ENCODE results near the gene PLCD1. TPM values are rescaled to one million over a fixed set of nuclear protein-coding genes. Genes with fewer than 3 reads are reported as not detected.

Gene PLCD1
- total RNA-seq, 2 experiments from 2014 or later = 7.7 to 10.4 TPM

DNA sequence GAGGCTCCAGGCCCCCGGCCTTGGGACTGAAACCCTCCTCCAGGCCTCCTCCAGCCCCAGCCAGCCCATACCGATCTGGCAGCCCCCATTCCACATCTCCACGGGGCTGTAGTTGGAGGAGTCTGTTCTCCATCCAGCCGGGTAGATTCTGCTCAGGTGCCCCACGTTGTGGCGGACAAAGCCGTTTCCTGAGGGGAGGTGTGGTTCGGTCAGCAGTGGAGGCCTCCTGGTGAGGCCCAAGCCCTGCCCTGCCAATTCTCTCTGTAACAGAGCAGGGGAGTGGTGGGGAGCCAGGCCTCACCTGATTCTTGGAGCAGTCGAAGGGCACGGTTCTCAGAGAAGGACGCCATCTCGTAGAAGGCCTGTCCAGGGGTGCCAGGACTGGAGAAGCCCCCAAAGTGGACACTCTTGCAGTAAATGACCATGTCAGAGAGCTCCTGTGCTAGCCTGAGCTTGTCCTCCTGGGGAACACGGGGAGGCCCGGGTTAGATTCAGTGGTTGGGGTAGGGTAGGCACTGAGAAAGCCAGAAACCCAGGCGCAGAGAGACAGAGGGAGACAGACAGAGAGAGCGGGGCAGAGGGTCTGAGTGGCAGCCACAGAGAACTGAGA is 20.4 kb downstream of the PLCD1 start:
- BruUV-seq (replicated peaks) = no TSS peak
- Histone ChIP-seq H3K4me1 (ENCODE audit: insufficient read depth, low read length, poor library complexity, severe bottlenecking) (no peaks in the 10 kb centered on the region), H3K9me3 (ENCODE audit: low read length) (no peaks in the 10 kb centered on the region), H4K20me1 (ENCODE audit: insufficient read depth, low read length) (no peaks in the 10 kb centered on the region), H3K4me2 (ENCODE audit: low read length) (no peak overlapping the region), H3K9me2 (ENCODE audit: insufficient read depth, low read length) (no peaks in the 10 kb centered on the region), H2AFZ (ENCODE audit: low read length) (no peak overlapping the region), H3K4me3 (ENCODE audit: low read depth, low read length, poor library complexity, severe bottlenecking) (no peak overlapping the region), H3K79me2 (ENCODE audit: insufficient read depth, low read depth, low read length) (no peaks in the 10 kb centered on the region), H3K36me3 (ENCODE audit: insufficient read depth, low read length) (peaks cover 7% of the 10 kb centered on the region), H3K27ac (ENCODE audit: low read depth, low read length, poor library complexity, severe bottlenecking) (no peak overlapping the region)
- POLR2A ChIA-PET = no interaction called here
- no peak for DNase-seq (ENCODE audit: low spot score)
- intact Hi-C loops (cut with micrococcal nuclease; ENCODE audit: unreplicated experiment) = no loop called here
- CTCF ChIA-PET (ENCODE audit: unreplicated experiment) = no interaction called here
- TF ChIP-seq EZH2phosphoT487 (IDR thresholded peaks at IDR 0.05; ENCODE audit: borderline replicate concordance, low read depth, low read length) = no peak
- TF ChIP-seq, protein P1, sequence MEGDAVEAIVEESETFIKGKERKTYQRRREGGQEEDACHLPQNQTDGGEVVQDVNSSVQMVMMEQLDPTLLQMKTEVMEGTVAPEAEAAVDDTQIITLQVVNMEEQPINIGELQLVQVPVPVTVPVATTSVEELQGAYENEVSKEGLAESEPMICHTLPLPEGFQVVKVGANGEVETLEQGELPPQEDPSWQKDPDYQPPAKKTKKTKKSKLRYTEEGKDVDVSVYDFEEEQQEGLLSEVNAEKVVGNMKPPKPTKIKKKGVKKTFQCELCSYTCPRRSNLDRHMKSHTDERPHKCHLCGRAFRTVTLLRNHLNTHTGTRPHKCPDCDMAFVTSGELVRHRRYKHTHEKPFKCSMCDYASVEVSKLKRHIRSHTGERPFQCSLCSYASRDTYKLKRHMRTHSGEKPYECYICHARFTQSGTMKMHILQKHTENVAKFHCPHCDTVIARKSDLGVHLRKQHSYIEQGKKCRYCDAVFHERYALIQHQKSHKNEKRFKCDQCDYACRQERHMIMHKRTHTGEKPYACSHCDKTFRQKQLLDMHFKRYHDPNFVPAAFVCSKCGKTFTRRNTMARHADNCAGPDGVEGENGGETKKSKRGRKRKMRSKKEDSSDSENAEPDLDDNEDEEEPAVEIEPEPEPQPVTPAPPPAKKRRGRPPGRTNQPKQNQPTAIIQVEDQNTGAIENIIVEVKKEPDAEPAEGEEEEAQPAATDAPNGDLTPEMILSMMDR (conservative IDR thresholded peaks at IDR 0.05; ENCODE audit: low read length) = no peak

DNA sequence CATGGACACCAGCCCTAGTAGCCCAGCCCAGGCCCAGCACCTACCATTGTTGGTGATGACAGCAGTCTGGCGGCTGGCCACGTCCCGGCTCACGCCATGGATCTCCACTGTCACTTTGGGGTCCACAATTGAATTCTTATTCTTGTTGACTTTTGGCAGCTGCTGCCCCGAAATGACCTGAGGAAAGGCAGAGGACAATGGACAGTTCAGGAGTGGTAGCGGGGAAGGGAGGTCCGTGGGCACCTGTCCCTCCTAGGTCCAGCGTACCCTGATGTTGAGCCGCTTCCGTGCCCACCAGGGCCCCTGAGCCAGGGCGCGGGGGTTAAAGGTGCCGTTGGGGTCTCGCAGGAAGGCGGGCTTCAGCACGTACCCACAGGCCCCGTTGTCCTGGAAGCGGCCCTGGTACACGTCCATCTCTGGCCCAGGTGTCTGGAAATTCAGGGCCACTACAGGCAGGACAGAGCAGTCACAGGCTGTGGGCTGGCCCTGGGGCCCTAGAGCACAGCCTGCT is 21.2 kb downstream of the PLCD1 start:
- no peaks in the 10 kb centered on the region for H3K4me1 ChIP-seq (ENCODE audit: insufficient read depth, low read length, poor library complexity, severe bottlenecking)
- H3K27ac ChIP-seq (ENCODE audit: low read depth, low read length, poor library complexity, severe bottlenecking) = no peak overlapping the region
- CTCF ChIA-PET (ENCODE audit: unreplicated experiment) = no interaction called here
- no peak for DNase-seq (ENCODE audit: low spot score)
- TF ChIP-seq, protein P1 (conservative IDR thresholded peaks at IDR 0.05; ENCODE audit: low read length) = no peak
- no peak for TF ChIP-seq EZH2phosphoT487 (IDR thresholded peaks at IDR 0.05; ENCODE audit: borderline replicate concordance, low read depth, low read length)
- H3K9me3 ChIP-seq (ENCODE audit: low read length) = no peaks in the 10 kb centered on the region
- H3K9me2 ChIP-seq (ENCODE audit: insufficient read depth, low read length) = no peaks in the 10 kb centered on the region
- no peak overlapping the region for H3K4me2 ChIP-seq (ENCODE audit: low read length)
- no peak overlapping the region for H3K4me3 ChIP-seq (ENCODE audit: low read depth, low read length, poor library complexity, severe bottlenecking)
- POLR2A ChIA-PET = no interaction called here
- H3K36me3 ChIP-seq (ENCODE audit: insufficient read depth, low read length) = peaks cover 12% of the 10 kb centered on the region
- H4K20me1 ChIP-seq (ENCODE audit: insufficient read depth, low read length) = no peaks in the 10 kb centered on the region
- H2AFZ ChIP-seq (ENCODE audit: low read length) = no peak overlapping the region
- intact Hi-C loops (cut with micrococcal nuclease; ENCODE audit: unreplicated experiment) = no loop called here
- BruUV-seq (replicated peaks) = no TSS peak
- H3K79me2 ChIP-seq (ENCODE audit: insufficient read depth, low read depth, low read length) = no peaks in the 10 kb centered on the region

DNA sequence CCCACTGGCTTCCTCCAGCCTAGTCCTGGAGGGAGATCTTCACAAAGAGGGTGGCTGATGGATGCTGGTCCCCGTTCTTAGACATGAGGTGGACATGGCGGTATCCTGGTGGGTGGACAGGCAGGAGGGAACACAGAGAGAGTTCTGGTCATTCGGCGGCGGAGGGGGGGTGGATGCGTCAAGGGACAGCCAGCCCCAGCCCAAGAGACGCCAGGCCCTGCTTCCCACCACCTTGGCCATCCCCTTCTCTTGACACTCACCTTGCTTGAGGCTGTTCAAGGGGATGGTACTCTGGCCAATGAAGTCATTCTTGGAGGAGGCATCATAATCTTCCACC is 21.7 kb downstream of the PLCD1 start:
- intact Hi-C loops (cut with micrococcal nuclease; ENCODE audit: unreplicated experiment) = no loop called here
- Histone ChIP-seq H2AFZ (ENCODE audit: low read length) (no peak overlapping the region), H3K36me3 (ENCODE audit: insufficient read depth, low read length) (peaks cover 17% of the 10 kb centered on the region), H3K9me3 (ENCODE audit: low read length) (no peaks in the 10 kb centered on the region), H3K4me1 (ENCODE audit: insufficient read depth, low read length, poor library complexity, severe bottlenecking) (no peaks in the 10 kb centered on the region), H4K20me1 (ENCODE audit: insufficient read depth, low read length) (no peaks in the 10 kb centered on the region), H3K4me3 (ENCODE audit: low read depth, low read length, poor library complexity, severe bottlenecking) (no peak overlapping the region), H3K9me2 (ENCODE audit: insufficient read depth, low read length) (no peaks in the 10 kb centered on the region), H3K27ac (ENCODE audit: low read depth, low read length, poor library complexity, severe bottlenecking) (no peak overlapping the region), H3K79me2 (ENCODE audit: insufficient read depth, low read depth, low read length) (no peaks in the 10 kb centered on the region), H3K4me2 (ENCODE audit: low read length) (no peak overlapping the region)
- ChIA-PET CTCF (ENCODE audit: unreplicated experiment) (no interaction called here), POLR2A (no interaction called here)
- no TSS peak for BruUV-seq (replicated peaks)
- no peak for DNase-seq (ENCODE audit: low spot score)
- TF ChIP-seq EZH2phosphoT487 (IDR thresholded peaks at IDR 0.05; ENCODE audit: borderline replicate concordance, low read depth, low read length) = no peak
- TF ChIP-seq, protein P1 (conservative IDR thresholded peaks at IDR 0.05; ENCODE audit: low read length) = no peak

All from OCI-LY7 (cell line).